Sigmoid colon (tissue), 7 donors: Measurements from ENCODE around the gene ITPR1. TPM values are rescaled to one million over a fixed set of nuclear protein-coding genes. Genes with fewer than 3 reads are reported as not detected.

ENCODE experiments used
- DNase-seq: peaks from one replicate; pipeline ENCODE4 v3.0.0-alpha.2; 2019
- H3K27ac ChIP-seq, 4 donors: fragments of 200-600 bp; sonication (generic); one replicate each; pipeline ENCODE4 v1.5.1; 2016 to 2019; ENCODE audit warnings: mild to moderate bottlenecking in 1 of 4
- H3K27me3 ChIP-seq, 3 donors: fragments of 200-600 bp; sonication (generic); one replicate each; pipeline ENCODE4 v1.5.1; 2019; ENCODE audit warnings: mild to moderate bottlenecking in 1 of 3
- H3K36me3 ChIP-seq, 4 donors: fragments of 200-600 bp; sonication (generic); one replicate each; pipeline ENCODE4 v1.5.1; 2016 to 2019
- H3K4me1 ChIP-seq, 4 donors: fragments of 200-600 bp; sonication (generic); one replicate each; pipeline ENCODE4 v1.5.1; 2017 to 2019
- H3K4me3 ChIP-seq, 4 donors: fragments of 200-600 bp; sonication (generic); one replicate each; pipeline ENCODE4 v1.5.1; 2017 to 2019; ENCODE audit warnings: mild to moderate bottlenecking in 2 of 4, moderate library complexity in 1 of 4
- H3K9me3 ChIP-seq, 4 donors: fragments of 200-600 bp in 3 of 4; sonication (generic) in 3 of 4; one replicate each; pipeline versions ENCODE4 v1.5.1 to v1.6.1; 2013 to 2019
- CTCF ChIP-seq, 4 experiments: fragments of 450-650 bp in 3 of 4; fragments of 200-600 bp in 1 of 4; IDR thresholded peaks; one replicate each; pipeline ENCODE4 v1.5.1; 2016 to 2019; ENCODE audit warnings: antibody characterized with exemption in 4 of 4, mild to moderate bottlenecking in 3 of 4, moderate library complexity in 2 of 4
- EP300 ChIP-seq, 4 donors: sonication (generic); formaldehyde crosslinking; IDR thresholded peaks; one replicate each; pipeline ENCODE4 v1.6.1; 2017; ENCODE audit warnings: antibody characterized with exemption in 4 of 4
- POLR2A ChIP-seq, 2 donors: fragments of 450-650 bp; IDR thresholded peaks; one replicate each; pipeline ENCODE4 v1.6.1; 2016; ENCODE audit warnings: antibody characterized with exemption in 2 of 2, mild to moderate bottlenecking in 2 of 2, moderate library complexity in 2 of 2
- POLR2AphosphoS5 ChIP-seq, 4 donors: sonication (generic); formaldehyde crosslinking; IDR thresholded peaks; one replicate each; pipeline ENCODE4 v1.6.1; 2017; ENCODE audit warnings: antibody characterized with exemption in 4 of 4
- WGBS, 2 donors: extraction: QIAGEN DNeasy Blood & Tissue Kit; methylation state at CpG; one replicate each; pipeline ENCODE4 v1.1.7; 2013; 5-methylcytosine and 5-hydroxymethylcytosine counted together
- intact Hi-C: fragments of 100-400 bp; cut with DNase I; formaldehyde crosslinking; loops from one replicate; pipeline ENCODE4 v1.15.1; 2023
- polyA plus RNA-seq, 3 donors: library from polyadenylated mRNA; stranded (reverse); fragments of 200-250 nt; gene quantifications; one replicate each; pipeline ENCODE4 v1.2.3, GENCODE V29; 2013
- total RNA-seq, 4 donors: library from RNA; depleted of rRNA; stranded (reverse); fragments of >200 nt; gene quantifications; one replicate each; pipeline ENCODE4 v1.1.0, GENCODE V29; 2016
- donor health status: healthy with polysubstance abuse.
- donor health status: Bipolar disorder and iron deficiency.
- donor health status: healthy.

ITPR1 gene
- total and polyA plus RNA-seq, 7 donors: 1.4 to 206 (median 111) TPM

- WGBS, 2 donors: 85 to 88% methylated on average over 4 of the region's 4 CpGs
- Histone ChIP-seq H3K27me3 (no peaks in the 10 kb centered on the region), H3K4me3 (no peak overlapping the region), H3K9me3 (no peaks in the 10 kb centered on the region), H3K36me3 (no peaks in the 10 kb centered on the region), H3K27ac (no peak overlapping the region), H3K4me1 (peaks cover 0 to 13% (median 11%) of the 10 kb centered on the region in 4 donors)
- DNase-seq: no peak
- TF ChIP-seq POLR2A (IDR thresholded peaks at IDR 0.05) (no peak), CTCF (IDR thresholded peaks at IDR 0.05) (no peak), POLR2AphosphoS5 (IDR thresholded peaks at IDR 0.05) (no peak), EP300 (IDR thresholded peaks at IDR 0.05) (no peak)
- intact Hi-C loops: no loop called here
Observed at GRCh38 chr3:4562595-4562994, 69.4 kb downstream of the ITPR1 start.

- H3K9me3 ChIP-seq: no peaks in the 10 kb centered on the region
- intact Hi-C loops: no loop called here
- H3K27me3 ChIP-seq: no peaks in the 10 kb centered on the region
- TF ChIP-seq POLR2A (IDR thresholded peaks at IDR 0.05): no peak
- no peak for TF ChIP-seq EP300 (IDR thresholded peaks at IDR 0.05)
- TF ChIP-seq POLR2AphosphoS5 (IDR thresholded peaks at IDR 0.05): no peak
- TF ChIP-seq CTCF (IDR thresholded peaks at IDR 0.05): no peak
- H3K4me1 ChIP-seq: peaks cover 0 to 13% (median 11%) of the 10 kb centered on the region in 4 donors
- WGBS, 2 donors: 97% methylated on average over 7 of the region's 7 CpGs
- H3K4me3 ChIP-seq: no peak overlapping the region
- no peaks in the 10 kb centered on the region for H3K36me3 ChIP-seq
- no peak for DNase-seq
- no peak overlapping the region for H3K27ac ChIP-seq
Observed at GRCh38 chr3:4564270-4564669, 71.1 kb downstream of the ITPR1 start.

DNA sequence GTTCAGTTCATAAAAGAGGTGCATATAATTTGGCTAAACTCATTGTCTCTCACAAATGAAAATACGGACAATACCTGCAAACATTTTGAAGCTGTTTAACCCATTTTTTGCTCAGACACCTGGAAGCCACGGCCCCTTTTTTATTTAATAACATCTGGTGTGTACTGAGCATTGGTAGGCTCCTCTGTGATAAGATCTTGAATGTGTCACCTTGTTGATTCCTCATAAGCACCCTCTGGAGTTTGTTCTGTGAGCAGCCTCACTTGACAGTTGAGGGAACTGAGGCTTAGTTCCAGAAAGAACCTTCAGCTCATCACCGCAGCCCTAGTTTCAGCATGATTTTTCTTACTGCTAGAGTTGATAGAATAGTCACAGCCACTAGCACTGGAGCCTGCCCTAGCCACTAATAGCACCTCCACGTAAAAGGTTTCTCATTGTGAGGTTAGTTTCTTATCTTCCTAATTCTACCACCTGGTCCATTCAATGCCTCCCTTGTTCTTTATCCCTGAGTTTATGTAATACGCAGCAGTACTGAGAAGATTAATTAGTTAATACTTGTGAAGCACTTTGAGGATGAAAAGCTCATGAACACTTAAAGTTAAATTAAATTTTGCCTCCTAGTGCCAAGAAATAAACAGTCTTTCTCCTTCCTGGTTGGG is 71.9 kb downstream of the ITPR1 start:
- TF ChIP-seq CTCF (IDR thresholded peaks at IDR 0.05) (no peak), POLR2AphosphoS5 (IDR thresholded peaks at IDR 0.05) (no peak), EP300 (IDR thresholded peaks at IDR 0.05) (no peak), POLR2A (IDR thresholded peaks at IDR 0.05) (no peak)
- Histone ChIP-seq H3K27me3 (no peaks in the 10 kb centered on the region), H3K9me3 (no peaks in the 10 kb centered on the region), H3K27ac (no peak overlapping the region), H3K4me3 (no peak overlapping the region), H3K4me1 (peaks cover 0 to 13% (median 11%) of the 10 kb centered on the region in 4 donors), H3K36me3 (no peaks in the 10 kb centered on the region)
- WGBS, 2 donors: 60 to 63% methylated on average over 5 of the region's 5 CpGs
- no peak for DNase-seq
- intact Hi-C loops: no loop called here

DNA sequence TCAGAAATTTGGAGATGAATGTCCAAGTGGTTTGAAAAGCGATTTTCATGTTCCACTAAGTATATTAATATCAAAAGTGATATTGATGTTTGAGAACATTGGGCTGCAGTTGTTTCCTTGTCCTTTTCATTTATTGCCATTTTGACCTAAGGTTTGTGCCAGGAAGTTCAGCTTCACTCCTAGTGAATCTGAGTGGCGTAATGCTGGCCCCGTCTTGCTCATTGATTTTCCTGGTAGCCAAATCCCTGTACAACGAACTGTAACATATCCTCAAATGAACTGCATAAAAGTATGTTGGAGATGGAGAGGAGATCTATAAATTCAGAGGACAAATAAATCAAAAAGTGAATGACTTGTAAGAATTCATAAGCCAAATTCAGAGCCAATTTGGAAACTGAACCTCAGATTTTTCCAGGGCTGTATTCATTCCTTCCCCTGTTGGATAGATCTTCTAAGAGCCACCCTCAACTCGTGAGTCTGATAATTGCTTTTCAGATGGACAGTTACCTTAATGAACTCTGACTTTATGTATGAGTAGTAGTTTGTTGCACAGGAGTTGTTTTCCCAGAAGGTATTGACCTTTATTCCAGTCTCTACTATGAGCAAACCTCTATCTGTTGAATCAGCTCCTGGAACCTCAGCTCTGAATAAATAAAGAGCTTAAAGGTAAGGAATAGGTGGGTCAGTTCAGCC is 72.8 kb downstream of the ITPR1 start:
- intact Hi-C loops: no loop called here
- Histone ChIP-seq H3K27me3 (no peaks in the 10 kb centered on the region), H3K27ac (no peak overlapping the region)

More for the DNA sequence above, 72.8 kb downstream of the ITPR1 start:
- TF ChIP-seq POLR2A (IDR thresholded peaks at IDR 0.05): no peak
- no peak for TF ChIP-seq EP300 (IDR thresholded peaks at IDR 0.05)
- TF ChIP-seq POLR2AphosphoS5 (IDR thresholded peaks at IDR 0.05): no peak
- TF ChIP-seq CTCF (IDR thresholded peaks at IDR 0.05): no peak
- 58 to 72% methylated on average over 5 of the region's 5 CpGs for WGBS, 2 donors
- peaks cover 0 to 13% (median 11%) of the 10 kb centered on the region in 4 donors for H3K4me1 ChIP-seq
- no peaks in the 10 kb centered on the region for H3K36me3 ChIP-seq
- H3K4me3 ChIP-seq: no peak overlapping the region
- no peak for DNase-seq
- no peaks in the 10 kb centered on the region for H3K9me3 ChIP-seq
